K562 (cell line): ENCODE measurements around the gene CTNNBL1. TPM values are rescaled to one million over a fixed set of nuclear protein-coding genes. Genes with fewer than 3 reads are reported as not detected.

Experiments
- ATAC-seq: fragments of 200-7000 bp; cut with Tn5 transposase; 3 replicates; pipeline ENCODE4 v1.9.1; 2020; ENCODE audit warnings: moderate library complexity
- BruUV-seq: library from RNA; stranded (reverse); fragments of 400-500 nt; replicated peaks from 2 replicates; lab custom pipeline; 2021; lab: Mats Ljungman, UMichigan
- CTCF ChIA-PET: fragments of 300-600 bp; formaldehyde crosslinking; extraction: SDS; loops from one replicate; lab custom pipeline; 2021; ENCODE audit warnings: low intra/inter-chr PET ratio; lab: Yijun Ruan, JAX
- POLR2A ChIA-PET: fragments of 300-600, 350-650 bp; sonication (Branson Sonifier 250); formaldehyde crosslinking; extraction: SDS; loops from one replicate; lab custom pipeline; 2021; ENCODE audit warnings: antibody characterized with exemption, inconsistent platforms; lab: Yijun Ruan, JAX
- DNase-seq, 4 experiments: peaks; one replicate each; pipeline versions ENCODE4 v3.0.0 to v3.0.0-alpha.2; 2011 to 2018; ENCODE audit warnings: low spot score in 3 of 4, mixed read lengths in 3 of 4; ENCODE audit errors: extremely low read depth in 1 of 4
- FAIRE-seq: peaks from 2 replicates; lab custom pipeline; 2011; peaks lifted over from hg19 to GRCh38; lab: Jason Lieb, UNC
- H2AFZ ChIP-seq: 2 replicates; pipeline ENCODE4 v1.6.0; 2011; ENCODE audit warnings: low read depth, low read length, control low read depth, inconsistent platforms
- H3K27ac ChIP-seq: fragments of 200-600 bp; 3 replicates; pipeline ENCODE4 v1.8.0; 2011; ENCODE audit warnings: low read depth, mild to moderate bottlenecking, control low read depth, inconsistent platforms, low read length, moderate library complexity, mixed read lengths; ENCODE audit errors: extremely low read depth
- H3K27me3 ChIP-seq, 2 experiments: fragments of 300-600 bp in 1 of 2; 2 replicates in 1 of 2; 3 replicates in 1 of 2; pipeline versions ENCODE4 v1.6.0 to v1.8.0; 2011; ENCODE audit warnings: inconsistent platforms in 2 of 2, low read length in 2 of 2, mild to moderate bottlenecking in 1 of 2, mixed read lengths in 1 of 2, moderate library complexity in 1 of 2; ENCODE audit not compliant: control insufficient read depth in 2 of 2, insufficient read depth in 2 of 2
- H3K36me3 ChIP-seq: fragments of 300-600 bp; 3 replicates; pipeline ENCODE4 v1.8.0; 2011; ENCODE audit warnings: mild to moderate bottlenecking, low read length, inconsistent platforms; ENCODE audit not compliant: control insufficient read depth, insufficient read depth
- H3K4me1 ChIP-seq, 2 experiments: fragments of 200-600 bp in 1 of 2; replicated peaks in 1 of 2; 2 replicates in 1 of 2; 3 replicates in 1 of 2; pipeline versions ENCODE4 v1.5.1 to v1.8.0; 2011; ENCODE audit warnings: inconsistent platforms in 2 of 2, low read length in 2 of 2, mild to moderate bottlenecking in 1 of 2, mixed read lengths in 1 of 2, moderate library complexity in 1 of 2; ENCODE audit not compliant: control insufficient read depth in 2 of 2, insufficient read depth in 2 of 2
- H3K4me2 ChIP-seq: 2 replicates; pipeline ENCODE4 v1.6.1; 2011; ENCODE audit warnings: low read length, control low read depth, inconsistent platforms, mixed read lengths; ENCODE audit not compliant: insufficient read depth
- H3K4me3 ChIP-seq: fragments of 200-600 bp; sonication (generic), shearing (Covaris generic); 2 replicates; pipeline ENCODE4 v1.5.1; 2016; ENCODE audit warnings: control low read depth, inconsistent platforms
- H3K79me2 ChIP-seq: fragments of 200-600 bp; 3 replicates; pipeline ENCODE4 v1.8.0; 2011; ENCODE audit warnings: low read length, inconsistent platforms; ENCODE audit not compliant: control insufficient read depth, insufficient read depth
- H3K9ac ChIP-seq, 2 experiments: 2 replicates each; pipeline versions ENCODE4 v1.6.0 to v1.6.1; 2011; ENCODE audit warnings: low read depth in 2 of 2, low read length in 2 of 2, control low read depth in 1 of 2, inconsistent platforms in 1 of 2, mild to moderate bottlenecking in 1 of 2, mixed read lengths in 1 of 2; ENCODE audit not compliant: insufficient read depth in 1 of 2
- H3K9me1 ChIP-seq: one replicate; pipeline ENCODE4 v1.6.0; 2011; ENCODE audit warnings: inconsistent platforms, mild to moderate bottlenecking, low read length, moderate library complexity; ENCODE audit not compliant: control insufficient read depth, insufficient read depth
- H3K9me3 ChIP-seq: replicated peaks from 2 replicates; pipeline ENCODE4 v1.5.1; 2011; ENCODE audit warnings: low read depth, low read length, inconsistent platforms; ENCODE audit not compliant: control insufficient read depth, insufficient read depth
- H4K20me1 ChIP-seq: replicated peaks from 2 replicates; pipeline ENCODE4 v1.6.1; 2011; ENCODE audit warnings: low read length, inconsistent platforms, mixed read lengths; ENCODE audit not compliant: control insufficient read depth, insufficient read depth
- ATF7 ChIP-seq: fragments of 450-650 bp; IDR thresholded peaks from 2 replicates; pipeline ENCODE4 v1.7.1; 2014; ENCODE audit warnings: mild to moderate bottlenecking, moderate library complexity
- CREBBP ChIP-seq: IDR thresholded peaks from one replicate; pipeline ENCODE4 v1.6.1; 2012; ENCODE audit warnings: low read depth, mild to moderate bottlenecking, control low read depth, inconsistent platforms, low read length
- DIDO1 ChIP-seq: fragments of 450-650 bp; IDR thresholded peaks from 2 replicates; pipeline ENCODE4 v1.6.1; 2016; ENCODE audit warnings: low read depth, missing biosample characterization, missing genetic modification characterization
- EWSR1 ChIP-seq: fragments of 450-650 bp; IDR thresholded peaks from 2 replicates; pipeline ENCODE4 v1.6.1; 2018; ENCODE audit warnings: borderline replicate concordance, mild to moderate bottlenecking, low read depth, moderate library complexity; ENCODE audit not compliant: partially characterized antibody
- FOXA1 ChIP-seq: fragments of 450-650 bp; IDR thresholded peaks from 2 replicates; pipeline ENCODE4 v1.6.1; 2016; ENCODE audit warnings: mild to moderate bottlenecking, borderline replicate concordance
- HMGN3 ChIP-seq: IDR thresholded peaks from 2 replicates; pipeline ENCODE4 v1.6.1; 2011; ENCODE audit warnings: borderline replicate concordance, low read depth, mild to moderate bottlenecking, mixed read lengths, low read length; ENCODE audit not compliant: insufficient read length; ENCODE audit errors: extremely low read depth
- RBM34 ChIP-seq: fragments of 200-400 bp; formaldehyde crosslinking; IDR thresholded peaks from 2 replicates; pipeline ENCODE4 v1.6.1; 2018; ENCODE audit warnings: low read length, borderline replicate concordance; ENCODE audit not compliant: insufficient read depth
- SOX6 ChIP-seq: fragments of 450-650 bp; IDR thresholded peaks from 2 replicates; pipeline ENCODE4 v1.6.1; 2014; ENCODE audit warnings: mild to moderate bottlenecking
- TAL1 ChIP-seq: fragments of 450-650 bp; IDR thresholded peaks from 2 replicates; pipeline ENCODE4 v1.6.1; 2016; ENCODE audit warnings: mild to moderate bottlenecking
- ZNF561 ChIP-seq: fragments of 450-650 bp; formaldehyde crosslinking; conservative IDR thresholded peaks from 2 replicates; pipeline ENCODE4 v1.4.0; 2020; ENCODE audit warnings: mild to moderate bottlenecking, moderate library complexity
- ZNF699 ChIP-seq: fragments of 250-450 bp; sonication (Bioruptor Pico); IDR thresholded peaks from 2 replicates; pipeline ENCODE4 v1.8.0; 2021; ENCODE audit warnings: mild to moderate bottlenecking, moderate library complexity; ENCODE audit not compliant: insufficient replicate concordance
- ZSCAN32 ChIP-seq: fragments of 450-650 bp; formaldehyde crosslinking; IDR thresholded peaks from 2 replicates; pipeline ENCODE4 v1.4.0; 2020; ENCODE audit warnings: mild to moderate bottlenecking, moderate library complexity
- WGBS: fragments of 100-300 bp; shearing (Covaris generic); methylation state at CpG from one replicate; pipeline ENCODE4 v1.1.6; 2016; ENCODE audit warnings: low coverage, mixed read lengths; ENCODE audit not compliant: insufficient coverage; ENCODE audit errors: missing lambda C conversion rate; 5-methylcytosine and 5-hydroxymethylcytosine counted together
- in situ Hi-C: fragments of 300-500 bp; cut with MboI; formaldehyde crosslinking; loops from 4 replicates; pipeline ENCODE4 v1.15.0; 2018; ENCODE audit warnings: inconsistent platforms, mixed read lengths
- intact Hi-C: fragments of 100-400 bp; cut with micrococcal nuclease; formaldehyde crosslinking; loops from 2 replicates; pipeline ENCODE4 v1.14.2; 2022
- polyA plus RNA-seq, 8 experiments: library from polyadenylated mRNA; depleted of rRNA in 4 of 8; stranded (reverse) in 5 of 8; unstranded in 3 of 8; fragments of >200 nt; fragmentation: Nextera tagmentation in 2 of 8; fragmentation: Illumina TruSeq in 1 of 8; extraction: Ambion mirVana in 2 of 8; extraction: Trizol in 1 of 8; gene quantifications; 2 replicates each; pipeline versions ENCODE4 v1.2.1 to v1.2.3, GENCODE V29; 2011 to 2014; ENCODE audit warnings: inconsistent platforms in 1 of 8, missing spikeins in 1 of 8
- total RNA-seq, 7 experiments: library from RNA; depleted of rRNA in 6 of 7; stranded (reverse); fragments of >200 nt in 6 of 7; fragmentation: Illumina TruSeq in 2 of 7; extraction: Trizol in 2 of 7; gene quantifications; 2 replicates each; pipeline versions ENCODE4 v1.2.1 to v1.2.3, GENCODE V29; 2011 to 2021; ENCODE audit warnings: low replicate concordance in 1 of 7
- TF ChIP-seq, protein P1 (sequence below): fragments of 450-650 bp; IDR thresholded peaks from 2 replicates; pipeline ENCODE4 v1.6.1; 2017; ENCODE audit warnings: antibody characterized with exemption, mild to moderate bottlenecking

The CTNNBL1 gene
- total and polyA plus RNA-seq, 9 of the 15 experiments (the other 6 are each of a cell fraction or from before 2014, with no cell fraction given), result 32.4 to 85.6 (median 43.6) TPM

- H3K9me3 ChIP-seq, result no peaks in the 10 kb centered on the region
- no peak overlapping the region for H3K27ac ChIP-seq
- no peak overlapping the region for H3K4me3 ChIP-seq
- ATAC-seq (no peak), FAIRE-seq (no peak), DNase-seq (no peak)
- 10% methylated on average over 6 of the region's 6 CpGs for WGBS
- no peak overlapping the region for H3K4me2 ChIP-seq
- no peak overlapping the region for H3K9ac ChIP-seq
- H3K79me2 ChIP-seq, result no peaks in the 10 kb centered on the region
- H3K36me3 ChIP-seq, result no peaks in the 10 kb centered on the region
- H3K9me1 ChIP-seq, result no peaks in the 10 kb centered on the region
- H3K27me3 ChIP-seq, result peaks cover 10 to 45% of the 10 kb centered on the region in 2 experiments; a peak in 3 of 5 replicates
- in situ Hi-C loops (loop anchor here (10.0 kb wide), 2 partner anchors 320 to 330 kb away; no protein-coding TSS in a partner anchor), intact Hi-C loops (loop anchor here (5.0 to 10.0 kb wide), 2 partner anchors 240 to 328 kb away; no protein-coding TSS in a partner anchor)
- H4K20me1 ChIP-seq, result 0 out of 2 replicates have a peak, but pooled peaks cover 7% of the 10 kb centered on the region
- no peak overlapping the region for H2AFZ ChIP-seq
- H3K4me1 ChIP-seq, result peaks cover 0 to 4% of the 10 kb centered on the region in 2 experiments; a peak in 1 of 5 replicates
- ChIA-PET CTCF (no interaction called here), POLR2A (no interaction called here)
- no TSS peak for BruUV-seq
- no peak for TF ChIP-seq EWSR1
- TF ChIP-seq, protein P1, sequence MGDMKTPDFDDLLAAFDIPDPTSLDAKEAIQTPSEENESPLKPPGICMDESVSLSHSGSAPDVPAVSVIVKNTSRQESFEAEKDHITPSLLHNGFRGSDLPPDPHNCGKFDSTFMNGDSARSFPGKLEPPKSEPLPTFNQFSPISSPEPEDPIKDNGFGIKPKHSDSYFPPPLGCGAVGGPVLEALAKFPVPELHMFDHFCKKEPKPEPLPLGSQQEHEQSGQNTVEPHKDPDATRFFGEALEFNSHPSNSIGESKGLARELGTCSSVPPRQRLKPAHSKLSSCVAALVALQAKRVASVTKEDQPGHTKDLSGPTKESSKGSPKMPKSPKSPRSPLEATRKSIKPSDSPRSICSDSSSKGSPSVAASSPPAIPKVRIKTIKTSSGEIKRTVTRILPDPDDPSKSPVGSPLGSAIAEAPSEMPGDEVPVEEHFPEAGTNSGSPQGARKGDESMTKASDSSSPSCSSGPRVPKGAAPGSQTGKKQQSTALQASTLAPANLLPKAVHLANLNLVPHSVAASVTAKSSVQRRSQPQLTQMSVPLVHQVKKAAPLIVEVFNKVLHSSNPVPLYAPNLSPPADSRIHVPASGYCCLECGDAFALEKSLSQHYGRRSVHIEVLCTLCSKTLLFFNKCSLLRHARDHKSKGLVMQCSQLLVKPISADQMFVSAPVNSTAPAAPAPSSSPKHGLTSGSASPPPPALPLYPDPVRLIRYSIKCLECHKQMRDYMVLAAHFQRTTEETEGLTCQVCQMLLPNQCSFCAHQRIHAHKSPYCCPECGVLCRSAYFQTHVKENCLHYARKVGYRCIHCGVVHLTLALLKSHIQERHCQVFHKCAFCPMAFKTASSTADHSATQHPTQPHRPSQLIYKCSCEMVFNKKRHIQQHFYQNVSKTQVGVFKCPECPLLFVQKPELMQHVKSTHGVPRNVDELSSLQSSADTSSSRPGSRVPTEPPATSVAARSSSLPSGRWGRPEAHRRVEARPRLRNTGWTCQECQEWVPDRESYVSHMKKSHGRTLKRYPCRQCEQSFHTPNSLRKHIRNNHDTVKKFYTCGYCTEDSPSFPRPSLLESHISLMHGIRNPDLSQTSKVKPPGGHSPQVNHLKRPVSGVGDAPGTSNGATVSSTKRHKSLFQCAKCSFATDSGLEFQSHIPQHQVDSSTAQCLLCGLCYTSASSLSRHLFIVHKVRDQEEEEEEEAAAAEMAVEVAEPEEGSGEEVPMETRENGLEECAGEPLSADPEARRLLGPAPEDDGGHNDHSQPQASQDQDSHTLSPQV, result no peak
- TF ChIP-seq TAL1, result no peak
- TF ChIP-seq CREBBP, result no peak
- no peak for TF ChIP-seq ZNF699 (CRISPR knock-in tag)
- no peak for TF ChIP-seq ZNF561
- no peak for TF ChIP-seq RBM34
- no peak for TF ChIP-seq HMGN3
- no peak for TF ChIP-seq ZSCAN32
- no peak for TF ChIP-seq ATF7
- no peak for TF ChIP-seq DIDO1
- TF ChIP-seq FOXA1, result no peak
- no peak for TF ChIP-seq SOX6
Measured at GRCh38 chr20:37895166-37895565, 201.3 kb downstream of the CTNNBL1 start.
